ENCODE data around the gene EDC3. TPM values are rescaled to one million over a fixed set of nuclear protein-coding genes. Genes with fewer than 3 reads are reported as not detected.
A peak's percentile ranks its signal among the peaks of the same experiment; 100 is the strongest.
"Not testable (repeated sequence)": the region's sequence is repeated elsewhere in the genome, so short reads cannot be mapped to it uniquely, and the experiment has no call there.

EDC3 gene
- total RNA-seq, 8 experiments from 2014 or later, result 8.8 to 47.1 (median 29.1) TPM

- H3K4me3 ChIP-seq, result no peak overlapping the region
- WGBS, 10 experiments, result 0 to 40% (median 14%) methylated on average over 1 to 5 of the region's 5 CpGs; no CpG with 5 or more reads in 3 of the 10 experiments
- peak; percentile 36 to 78 (median 58) for ATAC-seq (replicated peaks in 6 of 8)
- H3K27ac ChIP-seq, result no peak overlapping the region
- in situ Hi-C loops (cut with MboI; ENCODE audit: low pct_unique_long_range_greater_than_20kb in 2 of 9, low sequenced_read_pairs in 9 of 9, unreplicated experiment in 9 of 9), result loop anchor here in 7 of 9 experiments (10.0 to 25.0 kb wide), 4 partner anchors 127 to 327 kb away; partner anchors contain the start of genes COX5A (in 2 of the 7) and RPP25 (in 1 of the 7)
- peaks cover 0 to 6% of the 10 kb centered on the region in 2 donors for H3K4me1 ChIP-seq (replicated peaks in 1 of 2)
These were observed 60.6 kb downstream of the EDC3 start for GRCh38 chr15:74635228-74635627.

DNA sequence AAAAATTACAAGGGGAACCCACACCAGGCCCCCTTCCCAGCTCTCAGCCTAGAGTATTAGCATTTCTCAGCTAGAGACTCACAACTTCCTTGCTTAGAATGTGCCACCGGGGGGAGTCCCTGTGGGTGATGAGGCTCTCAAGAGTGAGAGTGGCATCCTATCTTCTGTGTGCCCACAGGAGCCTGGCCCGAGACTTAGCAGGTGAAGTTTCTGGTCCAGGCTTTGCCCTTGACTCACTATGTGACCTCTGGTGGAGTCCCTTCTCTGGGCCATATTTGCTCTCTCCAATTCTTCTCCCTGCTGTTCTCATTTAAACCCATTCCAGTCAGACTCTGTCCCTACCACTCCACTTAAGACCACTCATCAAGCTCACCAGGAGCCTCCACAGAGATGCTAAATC, 62.0 kb downstream of the EDC3 start:
- no peak overlapping the region for H3K27ac ChIP-seq
- WGBS, 10 experiments, result 80 to 100% (median 100%) methylated on average over 1 of the region's 2 CpGs; no CpG with 5 or more reads in 7 of the 10 experiments
- no peak overlapping the region for H3K4me3 ChIP-seq
- in situ Hi-C loops (cut with MboI; ENCODE audit: low pct_unique_long_range_greater_than_20kb in 2 of 9, low sequenced_read_pairs in 9 of 9, unreplicated experiment in 9 of 9), result loop anchor here in 7 of 9 experiments (10.0 to 25.0 kb wide), 4 partner anchors 129 to 329 kb away; partner anchors contain the start of genes COX5A (in 2 of the 7) and RPP25 (in 1 of the 7)
- H3K4me1 ChIP-seq (replicated peaks in 1 of 2), result peaks cover 0 to 6% of the 10 kb centered on the region in 2 donors
- no peak for ATAC-seq (replicated peaks in 6 of 8)

DNA sequence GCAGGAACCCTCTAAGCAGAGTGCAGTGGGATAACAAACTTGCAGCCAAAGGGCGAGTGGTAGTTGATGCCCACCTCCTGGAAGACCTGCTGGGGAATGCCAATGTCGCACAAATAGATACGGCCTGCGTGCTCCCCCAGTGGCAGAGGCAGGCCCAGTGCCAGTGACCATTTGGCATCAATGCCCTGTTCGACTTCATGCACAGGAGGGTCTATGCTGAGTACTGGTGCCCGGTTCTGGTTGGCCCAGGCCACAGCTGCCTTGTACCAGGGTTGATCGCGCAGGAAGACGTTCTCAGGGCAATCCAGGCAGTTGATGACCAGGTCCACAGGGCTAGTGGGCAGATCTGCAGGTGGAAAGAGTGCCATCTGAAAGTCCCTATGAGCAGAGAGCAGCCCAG, 63.2 kb downstream of the EDC3 start:
- 80 to 100% (median 92%) methylated on average over 1 to 3 of the region's 9 CpGs; no CpG with 5 or more reads in 4 of the 10 experiments for WGBS, 10 experiments
- Histone ChIP-seq H3K4me1 (replicated peaks in 1 of 2) (peaks cover 0 to 6% of the 10 kb centered on the region in 2 donors), H3K27ac (no peak overlapping the region), H3K4me3 (no peak overlapping the region)
- in situ Hi-C loops (cut with MboI; ENCODE audit: low pct_unique_long_range_greater_than_20kb in 2 of 9, low sequenced_read_pairs in 9 of 9, unreplicated experiment in 9 of 9), result loop anchor here in 7 of 9 experiments (10.0 to 25.0 kb wide), 4 partner anchors 130 to 330 kb away; partner anchors contain the start of genes COX5A (in 2 of the 7) and RPP25 (in 1 of the 7)
- ATAC-seq (replicated peaks in 6 of 8), result no peak

- ATAC-seq (replicated peaks in 6 of 8), result peak; percentile 56 to 75 (median 63)
- in situ Hi-C loops (cut with MboI; ENCODE audit: low pct_unique_long_range_greater_than_20kb in 2 of 9, low sequenced_read_pairs in 9 of 9, unreplicated experiment in 9 of 9), result loop anchor here in 7 of 9 experiments (10.0 to 25.0 kb wide), 4 partner anchors 130 to 330 kb away; partner anchors contain the start of genes COX5A (in 2 of the 7) and RPP25 (in 1 of the 7)
- Histone ChIP-seq H3K27ac (no peak overlapping the region), H3K4me3 (no peak overlapping the region), H3K4me1 (replicated peaks in 1 of 2) (peaks cover 0 to 6% of the 10 kb centered on the region in 2 donors)
- WGBS, 10 experiments, result 50 to 100% (median 77%) methylated on average over 1 to 4 of the region's 8 CpGs; no CpG with 5 or more reads in 4 of the 10 experiments
These were observed 63.8 kb downstream of the EDC3 start for GRCh38 chr15:74631935-74632560.

DNA sequence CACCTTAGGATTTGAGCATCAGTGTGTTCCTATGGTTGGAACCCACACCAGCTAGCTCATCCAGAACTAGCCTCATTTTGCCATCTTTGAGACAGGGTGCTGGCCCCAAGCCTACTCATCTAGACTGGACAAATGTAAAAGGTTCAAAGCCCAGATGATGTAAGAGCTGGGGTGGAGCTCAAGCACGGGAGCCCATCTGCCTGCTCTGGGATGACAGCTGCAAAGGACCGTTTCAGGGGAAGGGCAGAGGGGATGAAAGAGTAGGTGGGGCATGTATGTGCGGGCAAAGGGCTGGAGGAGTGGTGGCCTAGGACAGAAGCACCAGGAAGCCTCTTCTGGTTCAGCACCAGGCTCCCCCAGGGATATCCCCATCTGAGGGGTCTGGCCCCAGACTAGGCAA, 64.4 kb downstream of the EDC3 start:
- no peak overlapping the region for H3K27ac ChIP-seq
- H3K4me3 ChIP-seq, result no peak overlapping the region
- 20 to 60% (median 34%) methylated on average over 1 to 3 of the region's 3 CpGs; no CpG with 5 or more reads in 6 of the 10 experiments for WGBS, 10 experiments
- peaks cover 0 to 6% of the 10 kb centered on the region in 2 donors for H3K4me1 ChIP-seq (replicated peaks in 1 of 2)
- ATAC-seq (replicated peaks in 6 of 8), result peak in 2 of 8 experiments; percentile 34 to 51
- in situ Hi-C loops (cut with MboI; ENCODE audit: low pct_unique_long_range_greater_than_20kb in 2 of 9, low sequenced_read_pairs in 9 of 9, unreplicated experiment in 9 of 9), result loop anchor here in 7 of 9 experiments (10.0 to 25.0 kb wide), 4 partner anchors 131 to 331 kb away; partner anchors contain the start of genes COX5A (in 2 of the 7) and RPP25 (in 1 of the 7)

- in situ Hi-C loops (cut with MboI; ENCODE audit: low pct_unique_long_range_greater_than_20kb in 2 of 9, low sequenced_read_pairs in 9 of 9, unreplicated experiment in 9 of 9), result loop anchor here in 7 of 9 experiments (10.0 to 25.0 kb wide), 4 partner anchors 131 to 331 kb away; partner anchors contain the start of genes COX5A (in 2 of the 7) and RPP25 (in 1 of the 7)
- H3K4me3 ChIP-seq, result no peak overlapping the region
- peak in 2 of 8 experiments; percentile 3 for ATAC-seq (replicated peaks in 6 of 8)
- WGBS, 10 experiments, result 0 to 100% (median 88%) methylated on average over 1 to 3 of the region's 3 CpGs; no CpG with 5 or more reads in 3 of the 10 experiments
- H3K4me1 ChIP-seq (replicated peaks in 1 of 2), result peaks cover 0 to 6% of the 10 kb centered on the region in 2 donors
- H3K27ac ChIP-seq, result no peak overlapping the region
These were observed 64.8 kb downstream of the EDC3 start for GRCh38 chr15:74631087-74631385.

GRCh38 chr15:74630284-74631086, 65.3 kb downstream of the EDC3 start:
- in situ Hi-C loops (cut with MboI; ENCODE audit: low pct_unique_long_range_greater_than_20kb in 2 of 9, low sequenced_read_pairs in 9 of 9, unreplicated experiment in 9 of 9), result loop anchor here in 7 of 9 experiments (10.0 to 25.0 kb wide), 4 partner anchors 132 to 332 kb away; partner anchors contain the start of genes COX5A (in 2 of the 7) and RPP25 (in 1 of the 7)
- 61 to 100% (median 94%) methylated on average over 2 to 3 of the region's 6 CpGs; no CpG with 5 or more reads in 5 of the 10 experiments for WGBS, 10 experiments
- ATAC-seq (replicated peaks in 6 of 8), result peak in 3 of 8 experiments; percentile 7 to 13 (median 9)

GRCh38 chr15:74629696-74630095, 66.1 kb downstream of the EDC3 start:
- in situ Hi-C loops (cut with MboI; ENCODE audit: low pct_unique_long_range_greater_than_20kb in 2 of 9, low sequenced_read_pairs in 9 of 9, unreplicated experiment in 9 of 9), result loop anchor here in 7 of 9 experiments (10.0 to 25.0 kb wide), 4 partner anchors 133 to 333 kb away; partner anchors contain the start of genes COX5A (in 2 of the 7) and RPP25 (in 1 of the 7)
- not testable (repeated sequence) for H3K4me1 ChIP-seq (replicated peaks in 1 of 2); H3K27ac ChIP-seq; H3K4me3 ChIP-seq
- no CpG with 5 or more reads among the region's 10 CpGs for WGBS, 10 experiments
- peak in 1 of 8 experiments; percentile 4 for ATAC-seq (replicated peaks in 6 of 8)

More at GRCh38 chr15:74630284-74631086, 65.3 kb downstream of the EDC3 start:
- Histone ChIP-seq H3K27ac (no peak overlapping the region), H3K4me3 (no peak overlapping the region), H3K4me1 (replicated peaks in 1 of 2) (peaks cover 0 to 6% of the 10 kb centered on the region in 2 donors)

- 43 to 92% (median 72%) methylated on average over 1 to 3 of the region's 5 CpGs; no CpG with 5 or more reads in 5 of the 10 experiments for WGBS, 10 experiments
- Histone ChIP-seq H3K27ac (no peak overlapping the region), H3K4me1 (replicated peaks in 1 of 2) (peaks cover 0 to 6% of the 10 kb centered on the region in 2 donors), H3K4me3 (no peak overlapping the region)
- in situ Hi-C loops (cut with MboI; ENCODE audit: low pct_unique_long_range_greater_than_20kb in 2 of 9, low sequenced_read_pairs in 9 of 9, unreplicated experiment in 9 of 9), result loop anchor here in 5 of 9 experiments (25.0 kb wide), 3 partner anchors 133 to 333 kb away; partner anchors contain the start of genes COX5A (in 2 of the 5) and RPP25 (in 1 of the 5)
- no peak for ATAC-seq (replicated peaks in 6 of 8)
These were observed 66.9 kb downstream of the EDC3 start for GRCh38 chr15:74628949-74629348.

GRCh38 chr15:74628199-74628598, 67.6 kb downstream of the EDC3 start:
- WGBS, 10 experiments, result 33 to 100% (median 67%) methylated on average over 1 to 2 of the region's 3 CpGs; no CpG with 5 or more reads in 7 of the 10 experiments
- no peak for ATAC-seq (replicated peaks in 6 of 8)
- Histone ChIP-seq H3K4me3 (no peak overlapping the region), H3K27ac (no peak overlapping the region), H3K4me1 (replicated peaks in 1 of 2) (peaks cover 0 to 6% of the 10 kb centered on the region in 2 donors)
- in situ Hi-C loops (cut with MboI; ENCODE audit: low pct_unique_long_range_greater_than_20kb in 2 of 9, low sequenced_read_pairs in 9 of 9, unreplicated experiment in 9 of 9), result loop anchor here in 5 of 9 experiments (25.0 kb wide), 3 partner anchors 134 to 334 kb away; partner anchors contain the start of genes COX5A (in 2 of the 5) and RPP25 (in 1 of the 5)

- in situ Hi-C loops (cut with MboI; ENCODE audit: low pct_unique_long_range_greater_than_20kb in 2 of 9, low sequenced_read_pairs in 9 of 9, unreplicated experiment in 9 of 9), result loop anchor here in 5 of 9 experiments (25.0 kb wide), 3 partner anchors 135 to 335 kb away; partner anchors contain the start of genes COX5A (in 2 of the 5) and RPP25 (in 1 of the 5)
- H3K27ac ChIP-seq, result no peak overlapping the region
- 0 to 100% (median 80%) methylated on average over 1 of the region's 5 CpGs; no CpG with 5 or more reads in 7 of the 10 experiments for WGBS, 10 experiments
These were observed 68.1 kb downstream of the EDC3 start for GRCh38 chr15:74627766-74628165.

More at GRCh38 chr15:74627766-74628165, 68.1 kb downstream of the EDC3 start:
- no peak overlapping the region for H3K4me3 ChIP-seq
- no peak for ATAC-seq (replicated peaks in 6 of 8)
- peaks cover 0 to 6% of the 10 kb centered on the region in 2 donors for H3K4me1 ChIP-seq (replicated peaks in 1 of 2)

Data from motor neuron (in vitro differentiated cells).